Trophoblast cell (in vitro differentiated cells and primary cell): ENCODE data around the gene TUBB2B.
A peak's percentile ranks its signal among the peaks of the same experiment; 100 is the strongest.
"Not testable (repeated sequence)": the region's sequence is repeated elsewhere in the genome, so short reads cannot be mapped to it uniquely, and the experiment has no call there.

Source experiments
- DNase-seq, 2 donors: peaks; one replicate each; pipeline ENCODE4 v3.0.0-alpha.2; 2016
- H2AFZ ChIP-seq: 2 replicates; pipeline ENCODE4 v1.6.1; 2013; ENCODE audit warnings: low read length, moderate library complexity, mild to moderate bottlenecking; ENCODE audit not compliant: insufficient read depth, poor library complexity
- H2AK5ac ChIP-seq: 2 replicates; pipeline ENCODE4 v1.6.1; 2013; ENCODE audit warnings: mild to moderate bottlenecking, low read length
- H2BK120ac ChIP-seq: 2 replicates; pipeline ENCODE4 v1.6.1; 2013; ENCODE audit warnings: low read length, mild to moderate bottlenecking, moderate library complexity; ENCODE audit not compliant: insufficient read depth, poor library complexity
- H2BK12ac ChIP-seq: 2 replicates; pipeline ENCODE4 v1.6.1; 2013; ENCODE audit warnings: mild to moderate bottlenecking, low read length, moderate library complexity
- H2BK5ac ChIP-seq: 2 replicates; pipeline ENCODE4 v1.6.1; 2013; ENCODE audit warnings: low read length, low read depth, moderate library complexity, mild to moderate bottlenecking; ENCODE audit not compliant: poor library complexity
- H3K14ac ChIP-seq: 2 replicates; pipeline ENCODE4 v1.6.1; 2013; ENCODE audit warnings: mild to moderate bottlenecking, low read length
- H3K18ac ChIP-seq: 2 replicates; pipeline ENCODE4 v1.6.1; 2013; ENCODE audit warnings: mild to moderate bottlenecking, low read length
- H3K23ac ChIP-seq: 2 replicates; pipeline ENCODE4 v1.6.1; 2013; ENCODE audit warnings: low read length
- H3K27ac ChIP-seq: 2 replicates; pipeline ENCODE4 v1.5.1; 2013; ENCODE audit warnings: low read depth, mild to moderate bottlenecking, inconsistent platforms, low read length, moderate library complexity
- H3K27me3 ChIP-seq: 2 replicates; pipeline ENCODE4 v1.6.1; 2013; ENCODE audit warnings: inconsistent platforms, mild to moderate bottlenecking, low read length, moderate library complexity; ENCODE audit not compliant: insufficient read depth
- H3K36me3 ChIP-seq, 2 experiments: 1 replicate in 1 of 2; 2 replicates in 1 of 2; pipeline ENCODE4 v1.6.1; 2013; ENCODE audit warnings: low read length in 2 of 2, mild to moderate bottlenecking in 2 of 2, moderate library complexity in 1 of 2; ENCODE audit not compliant: insufficient read depth in 2 of 2, control insufficient read depth in 1 of 2
- H3K4ac ChIP-seq: 2 replicates; pipeline ENCODE4 v1.6.1; 2013; ENCODE audit warnings: low read depth, mild to moderate bottlenecking, low read length, moderate library complexity
- H3K4me1 ChIP-seq, 2 experiments: 1 replicate in 1 of 2; 2 replicates in 1 of 2; pipeline ENCODE4 v1.6.1; 2013; ENCODE audit warnings: low read length in 2 of 2, mild to moderate bottlenecking in 2 of 2, moderate library complexity in 1 of 2; ENCODE audit not compliant: insufficient read depth in 2 of 2, control insufficient read depth in 1 of 2
- H3K4me2 ChIP-seq: 2 replicates; pipeline ENCODE4 v1.6.1; 2013; ENCODE audit warnings: inconsistent platforms, mild to moderate bottlenecking, low read length, moderate library complexity
- H3K4me3 ChIP-seq: 2 replicates; pipeline ENCODE4 v1.5.1; 2013; ENCODE audit warnings: mild to moderate bottlenecking, low read depth, low read length, inconsistent platforms
- H3K79me1 ChIP-seq: one replicate; pipeline ENCODE4 v1.6.1; 2013; ENCODE audit warnings: low read length
- H3K79me2 ChIP-seq: 2 replicates; pipeline ENCODE4 v1.6.1; 2013; ENCODE audit warnings: low read length, mild to moderate bottlenecking; ENCODE audit not compliant: control insufficient read depth, insufficient read depth, poor library complexity
- H3K9ac ChIP-seq: 2 replicates; pipeline ENCODE4 v1.6.1; 2013; ENCODE audit warnings: mild to moderate bottlenecking, low read length
- H3K9me3 ChIP-seq: 2 replicates; pipeline ENCODE4 v1.6.1; 2013; ENCODE audit warnings: low read depth, mild to moderate bottlenecking, control low read depth, inconsistent platforms, low read length; ENCODE audit not compliant: insufficient read depth
- H4K12ac ChIP-seq: 2 replicates; pipeline ENCODE4 v1.6.1; 2013; ENCODE audit warnings: low read depth, mild to moderate bottlenecking, low read length, moderate library complexity
- H4K8ac ChIP-seq: 2 replicates; pipeline ENCODE4 v1.6.1; 2013; ENCODE audit warnings: low read depth, mild to moderate bottlenecking, low read length, moderate library complexity
- H4K91ac ChIP-seq: one replicate; pipeline ENCODE4 v1.6.1; 2013; ENCODE audit warnings: low read depth, mild to moderate bottlenecking, low read length, moderate library complexity
- WGBS: extraction: QIAGEN DNeasy Blood & Tissue Kit; methylation state at CpG from one replicate; pipeline ENCODE4 v1.1.7; 2013; ENCODE audit warnings: missing lambda C conversion rate; ENCODE audit not compliant: insufficient read length, insufficient coverage; ENCODE audit errors: extremely low coverage; 5-methylcytosine and 5-hydroxymethylcytosine counted together

The TUBB2B gene

DNA sequence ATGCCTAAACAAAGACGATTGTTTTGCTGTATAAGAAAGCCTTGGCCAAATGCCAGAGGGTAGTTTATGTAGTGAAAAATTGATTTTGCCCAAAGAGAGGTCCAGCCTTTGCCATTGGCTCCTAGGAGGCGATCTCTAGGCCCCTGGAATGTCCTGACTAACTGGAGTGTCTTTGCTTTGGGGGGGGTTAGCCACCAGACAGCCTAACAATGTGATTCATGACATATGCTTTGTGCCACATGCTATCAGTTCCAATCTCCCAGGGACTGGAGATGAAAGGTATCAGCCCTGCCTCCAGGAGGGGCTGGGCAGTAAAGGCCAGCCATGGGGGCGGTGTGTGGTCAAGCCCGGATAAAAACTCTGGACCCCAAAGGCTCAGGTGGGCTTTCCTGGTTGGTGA lies 37.4 kb downstream of the TUBB2B start:
- Histone ChIP-seq H3K27me3 (no peaks in the 10 kb centered on the region), H4K8ac (no peak overlapping the region), H3K9me3 (no peaks in the 10 kb centered on the region), H2AK5ac (no peak overlapping the region), H3K18ac (no peak overlapping the region), H3K14ac (no peak overlapping the region), H3K23ac (no peak overlapping the region), H3K36me3 (no peaks in the 10 kb centered on the region), H3K4me2 (no peak overlapping the region), H2BK12ac (no peak overlapping the region), H3K4me3 (no peak overlapping the region), H4K12ac (no peak overlapping the region), H3K4ac (no peak overlapping the region), H2BK5ac (no peak overlapping the region), H3K79me1 (peaks cover under 1% of the 10 kb centered on the region), H3K4me1 (peaks cover 6 to 8% of the 10 kb centered on the region in 2 experiments), H4K91ac (no peak overlapping the region), H2BK120ac (no peak overlapping the region), H3K9ac (no peak overlapping the region), H2AFZ (no peak overlapping the region), H3K79me2 (no peaks in the 10 kb centered on the region), H3K27ac (no peak overlapping the region)
- DNase-seq = peak in 1 of 2 donors; percentile 48
- no CpG with 5 or more reads among the region's 4 CpGs for WGBS

DNA sequence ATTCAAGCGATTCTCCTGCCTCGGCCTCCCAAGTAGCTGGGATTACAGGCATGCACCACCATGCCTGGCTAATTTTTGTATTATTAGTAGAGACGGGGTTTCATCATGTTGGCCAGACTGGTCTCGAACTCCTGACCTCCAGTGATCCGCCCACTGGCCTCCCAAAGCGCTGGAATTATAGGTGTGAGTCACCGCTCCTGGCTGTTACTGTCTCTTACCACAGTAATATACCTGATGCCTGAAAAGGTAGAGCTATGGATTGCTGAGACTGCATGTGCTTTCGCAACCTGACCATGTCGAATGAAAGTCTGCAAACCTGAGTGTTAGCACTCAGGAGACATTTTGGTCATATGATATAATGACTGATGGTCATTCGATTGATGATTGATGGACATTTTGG lies 38.3 kb downstream of the TUBB2B start:
- not testable (repeated sequence) for H3K18ac ChIP-seq, H4K8ac ChIP-seq, H3K9me3 ChIP-seq, H3K14ac ChIP-seq, H3K27ac ChIP-seq, H3K4me2 ChIP-seq, H4K91ac ChIP-seq, H3K79me2 ChIP-seq, H3K9ac ChIP-seq, H3K27me3 ChIP-seq, H2AFZ ChIP-seq, H3K4me3 ChIP-seq, H3K79me1 ChIP-seq, H2BK120ac ChIP-seq, H3K4ac ChIP-seq, H2BK5ac ChIP-seq, H2AK5ac ChIP-seq, H2BK12ac ChIP-seq, H3K4me1 ChIP-seq, H3K23ac ChIP-seq, H4K12ac ChIP-seq, H3K36me3 ChIP-seq
- peak; percentile 79 to 85 for DNase-seq
- no CpG with 5 or more reads among the region's 10 CpGs for WGBS

DNA sequence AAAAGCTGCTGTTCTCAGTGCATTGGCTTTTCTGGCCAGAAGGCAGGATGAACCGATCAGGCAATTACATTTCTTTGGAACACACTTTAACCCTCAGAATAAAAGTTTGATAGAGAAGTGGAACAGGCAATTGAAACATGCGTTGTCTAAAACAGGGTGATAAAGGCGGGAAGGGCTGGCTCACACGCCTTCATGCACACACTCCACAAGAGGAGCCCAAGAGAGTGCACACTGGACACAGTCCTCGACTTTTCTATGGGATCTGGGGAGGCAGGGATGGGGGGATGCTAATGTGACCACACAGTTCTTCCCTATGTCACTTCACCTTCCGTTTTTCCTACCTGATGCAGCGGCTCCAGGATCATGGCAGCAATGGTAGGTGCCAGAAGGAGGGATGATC lies 39.2 kb downstream of the TUBB2B start:
- Histone ChIP-seq H4K8ac (no peak overlapping the region), H4K91ac (no peak overlapping the region), H4K12ac (no peak overlapping the region), H3K23ac (no peak overlapping the region), H3K36me3 (no peaks in the 10 kb centered on the region), H3K14ac (no peak overlapping the region), H3K9ac (no peak overlapping the region), H3K79me2 (no peaks in the 10 kb centered on the region), H2BK120ac (no peak overlapping the region), H3K9me3 (no peaks in the 10 kb centered on the region), H2AFZ (no peak overlapping the region), H3K4ac (no peak overlapping the region), H3K79me1 (no peaks in the 10 kb centered on the region), H2AK5ac (peak overlapping the region; percentile 8), H2BK12ac (no peak overlapping the region), H3K18ac (no peak overlapping the region), H3K4me3 (no peak overlapping the region), H3K4me2 (no peak overlapping the region), H3K4me1 (peaks cover 4% of the 10 kb centered on the region in 2 experiments), H2BK5ac (no peak overlapping the region), H3K27ac (no peak overlapping the region), H3K27me3 (no peaks in the 10 kb centered on the region)
- no peak for DNase-seq
- WGBS = no CpG with 5 or more reads among the region's 7 CpGs

DNA sequence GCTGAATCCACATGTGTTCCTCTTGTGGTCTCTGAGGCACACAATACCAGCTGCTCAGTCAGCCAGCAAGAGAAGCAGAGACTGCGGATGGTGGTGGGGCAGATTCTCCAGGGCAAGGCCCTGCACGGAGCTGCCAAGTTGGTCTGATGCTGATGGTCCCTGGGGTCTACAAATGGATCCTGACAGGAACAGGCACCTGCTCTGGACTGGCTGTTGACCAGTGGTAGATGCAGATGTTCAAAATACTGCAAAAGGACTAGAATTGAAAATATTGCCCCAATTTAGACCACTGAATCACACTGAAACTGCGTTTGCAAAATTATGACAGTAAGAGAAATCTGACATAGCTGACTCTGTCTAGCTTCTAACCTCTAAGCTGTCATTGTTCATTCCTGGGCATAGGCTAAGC lies 40.5 kb downstream of the TUBB2B start:
- Histone ChIP-seq H3K9me3 (no peaks in the 10 kb centered on the region), H3K9ac (no peak overlapping the region), H3K36me3 (no peaks in the 10 kb centered on the region), H3K23ac (no peak overlapping the region), H3K4ac (no peak overlapping the region), H3K79me2 (no peaks in the 10 kb centered on the region), H4K91ac (no peak overlapping the region), H3K4me2 (no peak overlapping the region), H2BK120ac (no peak overlapping the region), H3K4me1 (peaks cover 4% of the 10 kb centered on the region in 2 experiments), H3K79me1 (no peaks in the 10 kb centered on the region), H2AFZ (no peak overlapping the region), H3K27ac (no peak overlapping the region), H4K12ac (no peak overlapping the region), H3K18ac (no peak overlapping the region), H4K8ac (no peak overlapping the region), H3K4me3 (no peak overlapping the region), H3K27me3 (no peaks in the 10 kb centered on the region), H3K14ac (no peak overlapping the region), H2BK5ac (no peak overlapping the region), H2BK12ac (no peak overlapping the region), H2AK5ac (no peak overlapping the region)
- peak in 1 of 2 donors; percentile 12 for DNase-seq
- no CpG with 5 or more reads among the region's 3 CpGs for WGBS
